Uterus (tissue), 2 donors: ENCODE measurements around the gene GALNTL6.

Experiments
- POLR2A ChIP-seq, 2 donors: fragments of 450-650 bp; IDR thresholded peaks; one replicate each; pipeline ENCODE4 v1.6.1; 2016; ENCODE audit warnings: antibody characterized with exemption in 2 of 2, mild to moderate bottlenecking in 1 of 2, moderate library complexity in 1 of 2
- TF ChIP-seq, protein P1 (sequence below), 4 experiments: fragments of 200-600 bp in 2 of 4; fragments of 450-650 bp in 2 of 4; sonication (generic) in 2 of 4; IDR thresholded peaks; one replicate each; pipeline ENCODE4 v1.5.1; 2016 to 2019; ENCODE audit warnings: antibody characterized with exemption in 4 of 4, mild to moderate bottlenecking in 2 of 4, moderate library complexity in 1 of 4

DNA sequence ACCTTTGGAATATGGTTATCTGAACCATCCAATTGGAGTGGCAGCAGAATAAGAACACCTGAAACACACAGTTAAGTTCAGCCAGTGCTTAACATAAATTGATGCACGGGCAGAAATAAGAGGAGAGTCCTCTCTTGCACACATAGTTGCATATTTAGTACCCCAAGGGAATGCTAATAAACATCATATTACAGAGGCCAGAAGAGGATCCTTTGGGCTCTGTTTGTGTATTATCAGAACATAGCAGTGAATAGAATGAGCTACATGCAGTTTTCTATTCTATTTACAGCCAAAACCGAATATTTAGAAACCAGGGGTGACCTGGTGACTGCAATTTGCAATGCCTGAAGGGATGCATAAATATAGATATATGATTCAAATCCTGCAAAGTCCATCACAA is 1054.6 kb downstream of the GALNTL6 start:
- no peak for TF ChIP-seq POLR2A (IDR thresholded peaks at IDR 0.05)
- TF ChIP-seq, protein P1, sequence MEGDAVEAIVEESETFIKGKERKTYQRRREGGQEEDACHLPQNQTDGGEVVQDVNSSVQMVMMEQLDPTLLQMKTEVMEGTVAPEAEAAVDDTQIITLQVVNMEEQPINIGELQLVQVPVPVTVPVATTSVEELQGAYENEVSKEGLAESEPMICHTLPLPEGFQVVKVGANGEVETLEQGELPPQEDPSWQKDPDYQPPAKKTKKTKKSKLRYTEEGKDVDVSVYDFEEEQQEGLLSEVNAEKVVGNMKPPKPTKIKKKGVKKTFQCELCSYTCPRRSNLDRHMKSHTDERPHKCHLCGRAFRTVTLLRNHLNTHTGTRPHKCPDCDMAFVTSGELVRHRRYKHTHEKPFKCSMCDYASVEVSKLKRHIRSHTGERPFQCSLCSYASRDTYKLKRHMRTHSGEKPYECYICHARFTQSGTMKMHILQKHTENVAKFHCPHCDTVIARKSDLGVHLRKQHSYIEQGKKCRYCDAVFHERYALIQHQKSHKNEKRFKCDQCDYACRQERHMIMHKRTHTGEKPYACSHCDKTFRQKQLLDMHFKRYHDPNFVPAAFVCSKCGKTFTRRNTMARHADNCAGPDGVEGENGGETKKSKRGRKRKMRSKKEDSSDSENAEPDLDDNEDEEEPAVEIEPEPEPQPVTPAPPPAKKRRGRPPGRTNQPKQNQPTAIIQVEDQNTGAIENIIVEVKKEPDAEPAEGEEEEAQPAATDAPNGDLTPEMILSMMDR (IDR thresholded peaks at IDR 0.05): no peak
